Stimulated activated CD8-positive, alpha-beta memory T cell treated with anti-CD3 and anti-CD28 coated beads, Interleukin-7, amount 100 ng/mL, for 4 hours (primary cell): ENCODE data around the gene MRTFA.

Experiments used
- DNase-seq, 2 donors: peaks; one replicate each; pipeline ENCODE4 v3.0.0-alpha.2; 2020; ENCODE audit warnings: low read depth in 2 of 2

The MRTFA gene

GRCh38 chr22:40491990-40492631, 144.4 kb downstream of the MRTFA start:
- DNase-seq, result no peak

DNA sequence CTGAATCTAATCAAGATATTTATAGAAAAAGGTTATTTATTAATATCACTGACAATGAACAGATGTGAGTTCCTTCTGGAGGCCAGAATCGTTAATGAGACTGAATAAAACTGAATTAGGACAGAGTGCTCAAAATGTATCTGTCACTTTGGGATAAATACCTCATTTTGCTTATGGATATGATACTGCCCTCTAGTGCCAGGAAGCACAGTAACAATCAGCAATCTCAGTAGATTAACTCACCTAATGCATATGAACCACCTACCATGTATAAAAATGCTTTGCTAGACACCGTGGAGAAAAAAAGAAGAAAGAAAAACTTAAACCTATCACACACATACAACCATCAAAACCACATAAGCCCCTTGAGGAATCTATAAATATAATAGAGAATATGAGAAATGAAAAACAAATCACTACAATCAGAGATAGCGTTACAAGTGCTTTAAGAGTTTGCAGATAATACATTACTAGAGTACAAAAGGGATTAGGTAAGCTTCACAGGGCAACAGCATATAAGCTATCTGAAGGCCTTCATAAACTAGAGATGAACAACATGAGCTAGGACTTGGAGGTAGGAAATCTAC, 148.8 kb downstream of the MRTFA start:
- no peak for DNase-seq

GRCh38 chr22:40486962-40487602, 149.4 kb downstream of the MRTFA start:
- DNase-seq, result no peak

- DNase-seq, result no peak
These were observed 150.5 kb downstream of the MRTFA start for GRCh38 chr22:40485813-40486667.

GRCh38 chr22:40484906-40485669, 151.4 kb downstream of the MRTFA start:
- DNase-seq, result no peak

DNA sequence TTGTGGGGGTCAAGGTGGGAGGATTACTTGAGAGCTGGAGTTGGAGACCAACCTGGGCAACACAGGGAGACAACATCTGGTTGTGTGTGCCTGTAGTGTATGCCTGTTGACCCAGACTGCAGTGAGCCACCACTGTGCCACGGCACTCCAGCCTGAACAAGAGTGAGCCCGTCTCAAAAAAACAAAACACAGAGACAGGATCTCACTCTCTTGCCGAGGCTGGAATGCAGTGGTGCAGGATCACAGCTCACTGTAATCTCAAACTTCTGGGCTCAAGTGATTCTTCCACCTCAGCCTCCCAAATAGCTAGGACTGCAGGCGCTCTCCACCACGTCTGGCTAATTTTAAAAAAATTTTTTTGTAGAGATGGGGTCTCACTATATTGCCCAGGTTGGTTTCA, 153.6 kb downstream of the MRTFA start:
- DNase-seq, result no peak

DNA sequence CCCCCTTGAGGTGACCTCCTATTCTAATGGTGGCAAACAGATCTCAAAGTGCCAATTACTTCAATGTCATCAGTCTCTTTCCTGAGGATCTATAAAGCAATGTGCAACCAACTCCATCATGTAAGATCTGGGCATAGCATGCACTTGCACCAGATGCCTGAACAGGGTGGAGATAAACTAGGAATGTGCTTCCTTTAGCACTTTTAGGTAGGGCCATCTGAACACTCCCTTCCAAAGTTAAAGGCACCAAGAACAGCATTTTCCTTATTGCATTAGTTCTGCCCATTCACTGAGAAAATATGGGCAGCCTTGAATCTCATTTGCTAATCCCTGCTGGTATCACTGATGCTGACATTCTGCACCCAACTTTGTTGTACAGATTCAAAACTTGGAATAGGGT, 154.1 kb downstream of the MRTFA start:
- no peak for DNase-seq

DNA sequence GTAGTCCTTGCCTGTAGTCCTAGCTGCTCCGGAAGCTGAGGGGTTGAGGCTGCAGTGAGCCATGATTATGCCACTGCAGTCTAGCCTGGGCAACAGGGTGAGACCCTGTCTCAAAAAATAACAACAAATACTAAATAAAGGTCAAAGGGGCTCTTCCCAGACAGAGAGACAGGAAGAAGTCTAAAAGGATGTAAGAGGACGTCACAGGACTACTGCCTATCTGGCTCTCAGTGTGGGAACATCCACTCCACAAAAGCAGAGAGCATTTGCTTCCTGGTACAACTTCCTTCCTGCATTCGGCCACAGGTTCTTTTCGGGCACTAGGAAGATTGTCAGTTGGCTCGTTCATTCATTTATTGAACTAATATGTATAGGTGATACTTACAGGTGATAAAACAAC, 155.5 kb downstream of the MRTFA start:
- no peak for DNase-seq

- no peak for DNase-seq
These were observed 156.5 kb downstream of the MRTFA start for GRCh38 chr22:40479887-40480538.

- DNase-seq, result no peak
These were observed 157.3 kb downstream of the MRTFA start for GRCh38 chr22:40479126-40479800.

DNA sequence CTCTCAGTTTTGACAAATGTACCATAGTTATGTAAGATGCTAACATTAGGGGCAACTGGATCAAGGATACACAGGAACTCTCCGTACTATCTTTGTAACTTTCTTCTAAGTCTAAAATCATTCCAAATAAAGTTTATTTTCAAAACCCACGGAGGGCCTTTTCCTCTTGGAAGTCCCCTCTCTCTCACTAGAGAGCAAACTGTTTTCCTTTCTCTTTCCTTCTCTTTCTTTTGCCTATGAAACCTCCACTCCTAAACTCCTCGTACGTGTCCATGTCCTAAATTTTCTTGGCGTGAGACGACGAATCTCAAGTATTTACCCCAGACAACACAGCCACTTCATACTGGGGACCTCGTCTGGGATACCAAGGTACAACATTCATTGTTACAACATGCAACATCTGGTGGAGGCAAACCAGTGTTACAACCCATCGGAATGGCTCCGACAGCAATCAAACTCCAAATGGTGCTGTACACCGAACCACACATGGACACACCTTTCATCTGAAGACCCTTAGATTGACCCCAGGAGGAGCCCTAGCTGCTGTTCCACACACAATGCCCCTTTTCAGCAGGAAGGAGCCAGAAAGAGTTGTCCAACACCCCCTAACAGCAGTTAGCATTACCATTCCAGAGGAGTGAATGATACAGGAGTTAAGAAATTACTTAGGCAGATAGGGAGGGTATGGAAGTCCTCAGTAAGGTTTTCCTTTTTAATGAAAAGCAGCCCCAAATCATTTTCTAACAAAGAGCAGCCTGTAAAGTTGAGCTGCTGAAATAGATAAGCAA, 158.0 kb downstream of the MRTFA start:
- no peak for DNase-seq

DNA sequence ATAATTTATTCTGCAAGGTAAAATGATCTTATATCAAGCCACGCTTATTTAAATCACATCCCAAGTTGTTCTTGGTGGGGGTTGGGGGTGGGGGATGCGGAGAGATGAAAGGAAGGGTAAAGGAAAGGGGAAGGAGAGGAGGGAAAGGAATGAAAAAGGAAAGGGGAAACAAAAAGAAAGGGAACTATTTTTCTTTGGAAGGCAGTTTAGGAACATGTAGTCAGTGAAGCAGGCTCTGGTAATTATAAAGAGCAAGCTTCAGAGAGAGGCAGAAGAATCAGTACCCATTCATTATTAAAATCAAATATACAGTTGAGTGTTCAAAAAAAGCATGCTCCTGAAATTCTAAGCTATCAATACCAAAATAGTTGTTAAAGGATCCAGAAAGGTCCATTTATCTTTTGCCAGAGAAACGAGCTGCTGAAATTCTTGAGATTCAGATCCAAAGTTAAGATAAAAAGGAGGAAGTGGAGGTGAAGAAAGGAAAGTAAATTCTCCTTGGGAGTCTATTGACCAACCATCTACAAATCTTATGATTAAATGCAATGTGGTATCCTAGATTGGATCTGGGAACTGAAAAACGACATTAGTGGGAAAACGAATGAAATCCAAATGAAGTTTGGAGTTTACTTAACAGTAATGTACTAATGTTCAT, 158.7 kb downstream of the MRTFA start:
- no peak for DNase-seq

GRCh38 chr22:40476341-40476740, 160.2 kb downstream of the MRTFA start:
- no peak for DNase-seq

DNA sequence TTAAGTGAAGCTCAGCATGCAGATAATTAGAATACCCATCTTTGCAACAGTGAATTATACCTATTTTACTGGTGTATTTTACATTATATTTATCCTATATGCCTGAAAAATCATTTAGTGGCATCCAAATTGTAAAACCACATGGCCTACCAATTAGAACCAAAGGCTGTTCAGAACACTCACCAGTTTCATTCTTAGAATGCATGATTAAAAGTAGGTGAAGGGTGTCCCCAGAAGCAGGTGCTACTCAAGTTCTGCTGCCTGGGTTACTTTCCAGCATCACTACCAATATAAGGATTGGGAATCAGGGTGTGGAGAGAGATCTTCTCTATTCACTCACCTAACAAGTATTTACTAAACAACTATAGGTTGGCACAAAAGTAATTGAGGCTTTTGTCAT, 162.8 kb downstream of the MRTFA start:
- no peak for DNase-seq

DNA sequence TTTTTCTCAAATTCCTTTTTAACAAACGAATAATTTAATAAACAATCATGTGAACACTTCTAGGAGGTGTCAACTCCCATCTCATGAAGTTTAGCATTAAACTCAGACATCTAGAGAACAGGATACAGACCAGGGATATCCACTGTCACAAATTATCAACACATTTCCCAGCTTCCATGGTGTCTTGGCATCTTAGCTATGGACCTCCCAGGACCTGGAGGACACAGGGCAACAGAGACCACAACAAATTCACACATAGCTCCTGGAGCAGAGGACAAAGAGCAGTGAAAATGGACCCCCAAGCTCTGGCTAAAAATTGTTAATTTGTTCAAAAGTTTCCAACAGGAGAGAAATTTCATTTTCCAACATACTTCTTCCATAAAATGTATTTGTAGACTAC, 163.9 kb downstream of the MRTFA start:
- no peak for DNase-seq

- no peak for DNase-seq
These were observed 164.5 kb downstream of the MRTFA start for GRCh38 chr22:40472051-40472450.

- no peak for DNase-seq
These were observed 167.3 kb downstream of the MRTFA start for GRCh38 chr22:40469181-40469580.

DNA sequence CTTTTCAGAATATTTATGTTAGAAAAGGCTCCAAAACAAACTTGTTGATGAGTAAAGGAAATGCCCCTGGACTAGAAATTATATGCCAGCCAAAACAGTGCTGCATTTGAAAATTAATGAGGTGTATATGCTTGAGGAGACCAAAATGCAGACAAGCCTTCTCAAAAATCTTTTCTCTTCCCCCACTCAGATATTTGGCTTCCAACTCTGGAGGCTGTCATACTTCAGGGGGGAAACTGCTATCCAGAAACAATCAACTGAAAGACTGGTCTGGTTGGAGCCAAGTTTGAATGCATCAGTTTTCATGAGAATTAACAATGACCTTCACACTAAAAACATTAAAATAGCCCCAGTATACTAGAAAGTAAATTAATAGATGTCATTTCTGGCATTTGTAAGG, 167.9 kb downstream of the MRTFA start:
- no peak for DNase-seq

GRCh38 chr22:40466976-40467375, 169.5 kb downstream of the MRTFA start:
- DNase-seq, result no peak
